ENCODE results near the gene ANKEF1. TPM values are rescaled to one million over a fixed set of nuclear protein-coding genes. Genes with fewer than 3 reads are reported as not detected.

ANKEF1 gene
- total and polyA plus RNA-seq, 9 donors = 1.1 to 6.9 (median 3.6) TPM

DNA sequence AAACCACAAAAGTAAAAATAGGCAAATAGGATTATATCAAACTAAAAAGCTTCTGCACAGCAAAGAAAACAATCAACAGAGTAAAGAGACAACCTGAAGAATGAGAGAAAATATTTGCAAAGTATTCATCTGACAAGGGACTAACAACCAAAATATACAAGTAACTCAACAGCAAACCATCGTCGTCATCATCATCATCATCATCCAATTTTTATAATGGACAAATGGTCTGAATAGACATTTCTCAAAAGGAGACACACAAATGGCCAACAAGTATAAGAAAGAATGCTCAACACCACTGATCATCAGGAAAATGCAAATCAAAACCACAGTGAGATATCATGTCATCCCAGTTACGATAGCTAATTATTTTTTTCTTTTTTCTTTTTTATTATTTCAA lies 62.0 kb downstream of the ANKEF1 start:
- no peak overlapping the region for H3K27ac ChIP-seq
- H3K4me3 ChIP-seq = no peak overlapping the region
- no peaks in the 10 kb centered on the region for H3K36me3 ChIP-seq
- 89 to 95% (median 93%) methylated on average over 3 of the region's 3 CpGs for WGBS, 3 donors
- intact Hi-C loops (cut with DNase I) = loop anchor here in 1 of 4 donors (10.0 kb wide), 1 partner anchor 122 kb away; no protein-coding TSS in a partner anchor
- no peaks in the 10 kb centered on the region for H3K27me3 ChIP-seq
- TF ChIP-seq EP300 (IDR thresholded peaks at IDR 0.05) = no peak
- TF ChIP-seq POLR2A (IDR thresholded peaks at IDR 0.05) = no peak
- TF ChIP-seq, protein P1, sequence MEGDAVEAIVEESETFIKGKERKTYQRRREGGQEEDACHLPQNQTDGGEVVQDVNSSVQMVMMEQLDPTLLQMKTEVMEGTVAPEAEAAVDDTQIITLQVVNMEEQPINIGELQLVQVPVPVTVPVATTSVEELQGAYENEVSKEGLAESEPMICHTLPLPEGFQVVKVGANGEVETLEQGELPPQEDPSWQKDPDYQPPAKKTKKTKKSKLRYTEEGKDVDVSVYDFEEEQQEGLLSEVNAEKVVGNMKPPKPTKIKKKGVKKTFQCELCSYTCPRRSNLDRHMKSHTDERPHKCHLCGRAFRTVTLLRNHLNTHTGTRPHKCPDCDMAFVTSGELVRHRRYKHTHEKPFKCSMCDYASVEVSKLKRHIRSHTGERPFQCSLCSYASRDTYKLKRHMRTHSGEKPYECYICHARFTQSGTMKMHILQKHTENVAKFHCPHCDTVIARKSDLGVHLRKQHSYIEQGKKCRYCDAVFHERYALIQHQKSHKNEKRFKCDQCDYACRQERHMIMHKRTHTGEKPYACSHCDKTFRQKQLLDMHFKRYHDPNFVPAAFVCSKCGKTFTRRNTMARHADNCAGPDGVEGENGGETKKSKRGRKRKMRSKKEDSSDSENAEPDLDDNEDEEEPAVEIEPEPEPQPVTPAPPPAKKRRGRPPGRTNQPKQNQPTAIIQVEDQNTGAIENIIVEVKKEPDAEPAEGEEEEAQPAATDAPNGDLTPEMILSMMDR (IDR thresholded peaks at IDR 0.05) = no peak
- H3K4me1 ChIP-seq (ENCODE audit: insufficient read depth) = no peaks in the 10 kb centered on the region
- DNase-seq = no peak
- no peaks in the 10 kb centered on the region for H3K9me3 ChIP-seq

DNA sequence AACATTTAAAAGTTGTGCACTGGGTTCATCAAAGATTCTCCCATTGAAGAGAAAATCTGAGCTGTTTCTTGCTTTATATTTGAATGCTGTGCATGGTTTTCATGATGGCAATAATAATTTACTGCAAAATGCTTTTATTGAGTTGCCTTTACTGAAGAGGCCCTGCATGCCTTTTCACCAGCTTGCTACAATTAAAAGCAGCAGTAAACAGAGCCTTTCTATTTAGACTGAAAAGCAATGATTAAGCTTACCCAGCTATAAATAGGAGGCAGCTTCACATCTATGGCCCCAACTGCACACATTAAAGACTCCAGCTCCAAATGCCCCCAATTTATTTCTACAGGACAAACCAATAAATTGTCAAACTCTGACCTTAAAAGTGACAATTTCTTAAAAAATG lies 70.3 kb downstream of the ANKEF1 start:
- intact Hi-C loops (cut with DNase I) = no loop called here
- no peak overlapping the region for H3K27ac ChIP-seq
- H3K4me3 ChIP-seq = no peak overlapping the region
- DNase-seq = no peak
- TF ChIP-seq EP300 (IDR thresholded peaks at IDR 0.05) (no peak), POLR2A (IDR thresholded peaks at IDR 0.05) (no peak)
- TF ChIP-seq, protein P1 (IDR thresholded peaks at IDR 0.05) = no peak
- H3K9me3 ChIP-seq = no peaks in the 10 kb centered on the region
- no peaks in the 10 kb centered on the region for H3K4me1 ChIP-seq (ENCODE audit: insufficient read depth)
- no peaks in the 10 kb centered on the region for H3K27me3 ChIP-seq
- H3K36me3 ChIP-seq = no peaks in the 10 kb centered on the region

Small RNAs within 50 kb of the gene (small RNA-seq; reads per million reads assigned to genes)
- gene RF00017 = not detected

Other genes with a start within 250 kb of the ANKEF1 start
- under 1 TPM in 5 of 7 donors, not detected in 2; under 0.01 to 0.46 (median 0.10) TPM for gene PAK5, start 195.9 kb upstream of the ANKEF1 start, total RNA-seq
- gene PAK5, start 195.9 kb upstream of the ANKEF1 start, polyA plus RNA-seq = under 1 TPM; 0.05 to 0.47 TPM
- gene SNAP25, start 183.8 kb downstream of the ANKEF1 start, total RNA-seq = 10 to 100 TPM in 5 of 7 donors, 1 to 10 TPM in 2; 5.1 to 19.8 (median 13.0) TPM
- 1 to 10 TPM; 6.3 to 6.4 TPM for gene SNAP25, start 183.8 kb downstream of the ANKEF1 start, polyA plus RNA-seq